Activated effector memory CD4-positive, alpha-beta T cell treated with anti-CD3 and anti-CD28 coated beads, Interleukin-2, amount 50 U/mL, for 16 hours (primary cell): ENCODE measurements around the gene WDR26.
"Not testable (repeated sequence)": the region's sequence is repeated elsewhere in the genome, so short reads cannot be mapped to it uniquely, and the experiment has no call there.

ENCODE experiments used
- DNase-seq: peaks from one replicate; pipeline ENCODE4 v3.0.0-alpha.2; 2020

WDR26 gene

GRCh38 chr1:224433701-224434672 is 610 bp downstream of the WDR26 start:
- DNase-seq = peak; percentile 82

DNA sequence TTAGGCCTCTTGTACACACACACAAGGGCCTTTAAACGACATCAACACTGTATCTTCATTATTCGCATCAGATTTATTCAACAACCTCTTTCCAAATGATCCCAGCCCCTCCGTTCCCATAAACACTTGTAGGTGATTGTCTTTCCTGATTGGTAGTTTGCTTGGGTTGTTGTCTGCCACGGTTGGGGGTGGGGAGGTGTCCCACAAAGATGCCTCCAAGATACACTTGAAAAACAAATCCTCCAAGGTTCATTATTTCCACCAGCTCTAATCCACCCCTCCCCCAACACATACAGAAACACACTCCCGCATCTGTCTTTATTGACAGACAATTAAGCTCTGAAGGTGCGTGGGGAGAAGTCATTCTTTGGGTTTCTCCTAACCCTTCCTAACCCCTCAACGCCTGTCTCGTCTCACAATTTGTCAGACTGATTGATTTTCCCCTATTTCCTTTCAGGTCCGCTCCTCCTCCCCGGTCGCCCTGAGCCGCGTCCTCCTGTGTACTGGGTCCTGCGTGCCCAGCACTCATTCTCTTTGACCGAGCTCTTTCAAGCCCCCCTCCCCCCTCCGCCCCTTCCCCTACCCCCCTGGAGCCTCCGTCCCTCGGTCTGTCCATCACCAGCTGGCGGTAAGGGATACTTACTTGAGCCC is 1.4 kb downstream of the WDR26 start:
- peak; percentile 75 for DNase-seq

DNA sequence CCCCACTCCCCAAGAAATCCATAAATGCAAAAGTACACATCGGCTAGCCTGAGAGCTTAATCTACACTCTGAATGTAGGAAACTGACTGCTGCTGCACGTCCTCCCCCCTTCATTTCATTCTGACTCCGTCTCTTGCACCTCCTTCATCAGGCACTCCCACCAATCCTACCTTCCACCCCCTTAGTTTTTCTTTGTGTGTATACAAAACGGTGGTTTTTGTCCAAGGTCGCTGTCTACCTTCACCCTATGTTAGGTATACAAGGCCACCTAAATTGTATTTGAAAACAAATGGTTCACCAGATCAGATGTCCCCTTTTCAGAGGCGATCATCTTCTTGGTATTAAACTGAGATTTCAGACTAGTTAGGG is 1.9 kb downstream of the WDR26 start:
- no peak for DNase-seq

DNA sequence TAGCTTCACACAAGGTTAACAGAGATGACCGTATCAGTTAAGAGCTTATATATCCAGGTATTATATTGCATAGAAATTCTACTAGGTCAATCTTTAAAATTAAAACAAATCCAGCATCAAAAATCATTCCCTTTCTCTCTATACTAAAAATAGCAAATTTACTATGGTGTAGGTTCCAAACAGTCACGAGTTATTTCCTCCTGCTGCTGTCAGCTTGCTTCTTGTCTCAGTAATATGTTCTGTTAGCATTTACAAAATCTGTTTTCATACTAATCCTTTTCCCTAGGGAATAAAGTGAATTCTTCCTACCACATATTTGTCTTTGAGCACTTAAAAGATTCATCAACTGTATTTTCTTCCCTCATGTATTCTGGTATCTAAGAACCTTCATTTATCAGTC is 2.5 kb downstream of the WDR26 start:
- DNase-seq = no peak

DNA sequence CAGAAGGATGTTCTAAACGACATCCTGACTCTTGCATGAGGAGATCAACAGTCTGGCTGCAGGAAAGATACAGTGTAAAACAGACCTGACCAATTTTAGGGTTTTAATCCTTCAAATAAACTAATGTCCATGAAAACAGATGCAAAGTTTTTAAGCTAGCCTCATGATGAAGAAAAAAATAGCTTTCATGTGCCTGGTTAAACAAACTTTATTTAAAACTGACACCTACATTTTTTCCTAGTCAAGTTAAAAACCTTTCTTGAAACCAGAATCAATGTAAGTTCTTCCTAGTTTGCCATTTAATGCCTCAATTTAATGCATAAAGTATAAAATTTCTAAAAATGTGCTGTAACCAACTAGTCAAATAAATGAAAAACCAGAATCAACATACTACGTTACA is 2.9 kb downstream of the WDR26 start:
- no peak for DNase-seq

GRCh38 chr1:224430511-224431113 is 4.0 kb downstream of the WDR26 start:
- DNase-seq = no peak

DNA sequence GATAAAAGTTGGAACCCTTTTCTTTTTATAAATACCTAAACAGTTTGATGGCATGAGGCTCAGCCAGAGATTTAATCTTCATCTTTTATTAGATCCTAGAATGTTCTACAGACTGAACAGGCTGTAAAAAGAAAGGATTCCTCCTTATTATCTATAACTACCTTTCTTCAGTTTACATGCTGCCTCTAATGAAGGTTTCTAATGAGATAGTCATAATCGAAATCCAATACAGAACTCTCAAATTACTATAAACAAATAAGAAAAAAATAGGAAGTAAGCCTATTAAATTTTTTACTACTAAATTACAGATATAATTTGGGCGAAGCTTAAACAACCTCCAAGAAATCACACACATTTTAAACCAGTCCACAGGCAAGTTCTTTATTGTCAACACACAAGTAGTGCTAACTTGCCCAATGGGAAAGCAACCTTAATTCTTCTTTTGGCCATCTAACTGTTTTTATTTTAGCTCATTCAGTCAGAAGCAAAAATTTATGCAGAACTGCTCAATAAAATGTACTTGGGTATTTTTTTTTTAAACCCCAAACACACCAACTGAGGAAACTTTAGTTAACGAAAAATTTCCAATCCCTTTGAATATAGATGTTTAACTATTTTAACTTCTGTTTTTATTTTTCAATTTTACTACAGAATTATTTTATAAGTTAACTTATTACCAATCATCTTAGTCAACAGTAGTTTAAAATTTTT is 4.8 kb downstream of the WDR26 start:
- DNase-seq = no peak

GRCh38 chr1:224428713-224429112 is 5.9 kb downstream of the WDR26 start:
- not testable (repeated sequence) for DNase-seq

- no peak for DNase-seq
Measured at GRCh38 chr1:224427346-224427745, 7.3 kb downstream of the WDR26 start.

GRCh38 chr1:224426869-224427268 is 7.7 kb downstream of the WDR26 start:
- DNase-seq = not testable (repeated sequence)

GRCh38 chr1:224425279-224425884 is 9.2 kb downstream of the WDR26 start:
- DNase-seq = no peak

- no peak for DNase-seq
Measured at GRCh38 chr1:224420106-224420505, 14.5 kb downstream of the WDR26 start.

DNA sequence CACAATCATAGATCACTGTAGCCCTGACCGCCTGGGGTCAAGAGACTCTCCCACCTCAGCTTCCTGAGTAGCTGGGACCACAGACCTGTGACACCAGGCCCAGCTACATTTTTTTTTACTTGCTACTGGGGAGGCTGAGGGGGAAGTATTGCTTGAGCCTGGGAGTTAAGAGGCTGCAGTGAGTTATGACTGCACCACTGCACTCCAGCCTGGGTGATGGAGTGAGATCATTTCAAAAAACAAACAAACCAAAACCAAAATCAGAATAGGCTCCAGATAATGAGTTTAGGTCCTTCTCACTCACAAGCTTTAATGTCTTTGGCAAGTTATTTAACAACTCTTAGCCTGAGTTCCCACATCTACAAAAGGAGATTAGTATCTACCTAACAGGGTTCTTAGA is 22.8 kb downstream of the WDR26 start:
- no peak for DNase-seq

- DNase-seq = no peak
Measured at GRCh38 chr1:224408294-224408590, 26.4 kb downstream of the WDR26 start.

GRCh38 chr1:224407571-224408293 is 26.9 kb downstream of the WDR26 start:
- no peak for DNase-seq

GRCh38 chr1:224406216-224406615 is 28.4 kb downstream of the WDR26 start:
- DNase-seq = no peak

GRCh38 chr1:224405604-224405970 is 29.0 kb downstream of the WDR26 start:
- DNase-seq = no peak

- DNase-seq = no peak
Measured at GRCh38 chr1:224404916-224405603, 29.5 kb downstream of the WDR26 start.

GRCh38 chr1:224402472-224403036 is 32.0 kb downstream of the WDR26 start:
- DNase-seq = no peak

DNA sequence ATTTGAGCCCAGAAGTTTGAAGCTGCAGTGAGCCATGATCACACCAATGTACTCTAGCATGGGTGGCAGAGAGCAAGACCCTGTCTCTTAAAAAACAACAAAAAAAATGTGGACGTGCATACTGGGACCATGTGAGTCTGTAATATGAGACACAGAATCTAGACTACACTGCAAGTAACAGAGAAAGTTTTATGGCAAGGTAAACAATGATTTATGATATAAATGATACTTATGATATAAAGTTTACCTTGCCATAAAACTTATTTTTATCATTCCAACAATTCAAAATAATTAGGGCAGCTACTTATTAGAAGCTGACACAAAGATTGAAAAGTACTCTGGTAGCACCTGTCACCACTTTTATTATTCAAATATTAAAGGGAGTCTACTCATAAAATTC is 34.7 kb downstream of the WDR26 start:
- no peak for DNase-seq

DNA sequence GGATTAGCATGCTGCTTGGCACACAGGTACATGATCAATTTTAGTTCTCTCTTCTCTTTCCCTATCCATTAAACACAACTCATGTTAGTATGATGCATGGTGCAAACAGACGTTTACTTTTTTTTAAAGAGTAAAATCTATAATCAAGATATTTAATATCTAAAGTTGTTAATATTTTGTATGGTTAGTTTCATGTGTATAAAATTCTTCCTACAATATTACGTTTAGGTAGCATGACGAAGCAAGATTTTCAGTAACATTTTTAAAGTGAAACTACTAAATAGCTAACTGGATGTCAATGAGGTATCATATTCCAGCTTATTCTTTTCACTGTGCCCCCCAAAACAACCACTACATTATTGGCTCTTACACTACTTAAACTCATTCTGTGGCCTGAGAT is 41.3 kb downstream of the WDR26 start:
- DNase-seq = no peak
